K562 (cell line): ENCODE data around the gene DCUN1D2. TPM values are rescaled to one million over a fixed set of nuclear protein-coding genes. Genes with fewer than 3 reads are reported as not detected.

Experiments used
- BHLHE40 ChIP-seq: IDR thresholded peaks from 2 replicates; pipeline ENCODE4 v1.6.1; 2011; ENCODE audit warnings: low read length, improper control_type of control experiment
- CAMTA2 ChIP-seq: fragments of 250-450 bp; sonication (Bioruptor Pico); conservative IDR thresholded peaks from 2 replicates; pipeline ENCODE4 v1.5.1; 2022
- CCAR2 ChIP-seq: fragments of 200-400 bp; formaldehyde crosslinking; IDR thresholded peaks from 2 replicates; pipeline ENCODE4 v1.6.1; 2017; ENCODE audit warnings: mild to moderate bottlenecking, low read depth, low read length
- DACH1 ChIP-seq: fragments of 450-650 bp; IDR thresholded peaks from 2 replicates; pipeline ENCODE4 v1.6.1; 2018; ENCODE audit not compliant: partially characterized antibody
- ETV1 ChIP-seq: fragments of 450-650 bp; conservative IDR thresholded peaks from 2 replicates; pipeline ENCODE4 v1.6.1; 2016; ENCODE audit warnings: missing genetic modification characterization, control low read depth, low read depth, missing compliant biosample characterization
- FOXA3 ChIP-seq, 2 experiments: fragments of 450-650 bp in 1 of 2; sonication (generic) in 1 of 2; formaldehyde crosslinking; IDR thresholded peaks in 1 of 2; conservative IDR thresholded peaks in 1 of 2; 2 replicates each; pipeline versions ENCODE4 v1.4.0 to v1.8.0; 2020 to 2022; ENCODE audit warnings: mild to moderate bottlenecking in 2 of 2, missing genetic modification reagents in 1 of 2
- HDAC2 ChIP-seq: fragments of 450-650 bp; IDR thresholded peaks from 2 replicates; pipeline ENCODE4 v1.6.1; 2016; ENCODE audit warnings: mild to moderate bottlenecking
- KAT7 ChIP-seq: sonication (generic); formaldehyde crosslinking; IDR thresholded peaks from 2 replicates; pipeline ENCODE4 v1.8.0; 2022; ENCODE audit warnings: missing genetic modification reagents, mild to moderate bottlenecking, borderline replicate concordance
- MYC ChIP-seq, 2 experiments: fragments of 250-450 bp in 1 of 2; sonication (Bioruptor Pico) in 1 of 2; IDR thresholded peaks; 2 replicates each; pipeline versions ENCODE4 v1.5.1 to v1.6.1; 2012 to 2021; ENCODE audit warnings: low read depth in 2 of 2, borderline replicate concordance in 1 of 2, improper control_type of control experiment in 1 of 2, low read length in 1 of 2, mild to moderate bottlenecking in 1 of 2, moderate library complexity in 1 of 2
- PCBP1 ChIP-seq: fragments of 200-400 bp; formaldehyde crosslinking; IDR thresholded peaks from 2 replicates; pipeline ENCODE4 v1.6.1; 2018; ENCODE audit warnings: mild to moderate bottlenecking, low read depth, low read length; ENCODE audit not compliant: poor library complexity, severe bottlenecking
- PREB ChIP-seq: sonication (generic); formaldehyde crosslinking; IDR thresholded peaks from 2 replicates; pipeline ENCODE4 v1.8.1; 2023; ENCODE audit warnings: mild to moderate bottlenecking, missing genetic modification reagents
- RB1 ChIP-seq: fragments of 450-650 bp; IDR thresholded peaks from 2 replicates; pipeline ENCODE4 v1.6.1; 2017; ENCODE audit warnings: low read depth, mild to moderate bottlenecking
- RBFOX2 ChIP-seq: fragments of 200-400 bp; formaldehyde crosslinking; IDR thresholded peaks from 2 replicates; pipeline ENCODE4 v1.6.1; 2017; ENCODE audit warnings: low read depth, mild to moderate bottlenecking, low read length, moderate library complexity
- RBM22 ChIP-seq: fragments of 200-400 bp; formaldehyde crosslinking; IDR thresholded peaks from 2 replicates; pipeline ENCODE4 v1.6.1; 2018; ENCODE audit warnings: low read length, low read depth; ENCODE audit not compliant: poor library complexity, severe bottlenecking
- STAT5A ChIP-seq: IDR thresholded peaks from 2 replicates; pipeline ENCODE4 v1.6.1; 2012; ENCODE audit warnings: low read length, inconsistent platforms, borderline replicate concordance
- TAF9B ChIP-seq: fragments of 450-650 bp; IDR thresholded peaks from 2 replicates; pipeline ENCODE4 v1.6.1; 2018; ENCODE audit warnings: mild to moderate bottlenecking; ENCODE audit not compliant: partially characterized antibody
- ZNF212 ChIP-seq: fragments of 450-650 bp; formaldehyde crosslinking; IDR thresholded peaks from 2 replicates; pipeline ENCODE4 v1.4.0; 2020; ENCODE audit warnings: mild to moderate bottlenecking
- polyA plus RNA-seq, 8 experiments: library from polyadenylated mRNA; depleted of rRNA in 4 of 8; stranded (reverse) in 5 of 8; unstranded in 3 of 8; fragments of >200 nt; fragmentation: Nextera tagmentation in 2 of 8; fragmentation: Illumina TruSeq in 1 of 8; extraction: Ambion mirVana in 2 of 8; extraction: Trizol in 1 of 8; gene quantifications; 2 replicates each; pipeline versions ENCODE4 v1.2.1 to v1.2.3, GENCODE V29; 2011 to 2014; ENCODE audit warnings: inconsistent platforms in 1 of 8, missing spikeins in 1 of 8
- total RNA-seq, 7 experiments: library from RNA; depleted of rRNA in 6 of 7; stranded (reverse); fragments of >200 nt in 6 of 7; fragmentation: Illumina TruSeq in 2 of 7; extraction: Trizol in 2 of 7; gene quantifications; 2 replicates each; pipeline versions ENCODE4 v1.2.1 to v1.2.3, GENCODE V29; 2011 to 2021; ENCODE audit warnings: low replicate concordance in 1 of 7
- TF ChIP-seq, protein P1 (sequence below): fragments of 450-650 bp; IDR thresholded peaks from 2 replicates; pipeline ENCODE4 v1.6.1; 2016; ENCODE audit warnings: missing biosample characterization, missing genetic modification characterization
- TF ChIP-seq, protein P2 (sequence below): sonication (generic); formaldehyde crosslinking; IDR thresholded peaks from 2 replicates; pipeline ENCODE4 v1.9.0; 2022; ENCODE audit warnings: mild to moderate bottlenecking, missing genetic modification reagents
- TF ChIP-seq, protein P3 (sequence below): fragments of 250-450 bp; sonication (Bioruptor Pico); IDR thresholded peaks from 2 replicates; pipeline ENCODE4 v1.5.0; 2020; ENCODE audit warnings: mild to moderate bottlenecking
- TF ChIP-seq, protein P4 (sequence below): fragments of 200-400 bp; formaldehyde crosslinking; IDR thresholded peaks from 2 replicates; pipeline ENCODE4 v1.6.1; 2017; ENCODE audit warnings: mild to moderate bottlenecking, low read depth, low read length, moderate library complexity

Gene DCUN1D2
- total and polyA plus RNA-seq, 9 of the 15 experiments (the other 6 are each of a cell fraction or from before 2014, with no cell fraction given), result 2.1 to 16.8 (median 11.1) TPM

DNA sequence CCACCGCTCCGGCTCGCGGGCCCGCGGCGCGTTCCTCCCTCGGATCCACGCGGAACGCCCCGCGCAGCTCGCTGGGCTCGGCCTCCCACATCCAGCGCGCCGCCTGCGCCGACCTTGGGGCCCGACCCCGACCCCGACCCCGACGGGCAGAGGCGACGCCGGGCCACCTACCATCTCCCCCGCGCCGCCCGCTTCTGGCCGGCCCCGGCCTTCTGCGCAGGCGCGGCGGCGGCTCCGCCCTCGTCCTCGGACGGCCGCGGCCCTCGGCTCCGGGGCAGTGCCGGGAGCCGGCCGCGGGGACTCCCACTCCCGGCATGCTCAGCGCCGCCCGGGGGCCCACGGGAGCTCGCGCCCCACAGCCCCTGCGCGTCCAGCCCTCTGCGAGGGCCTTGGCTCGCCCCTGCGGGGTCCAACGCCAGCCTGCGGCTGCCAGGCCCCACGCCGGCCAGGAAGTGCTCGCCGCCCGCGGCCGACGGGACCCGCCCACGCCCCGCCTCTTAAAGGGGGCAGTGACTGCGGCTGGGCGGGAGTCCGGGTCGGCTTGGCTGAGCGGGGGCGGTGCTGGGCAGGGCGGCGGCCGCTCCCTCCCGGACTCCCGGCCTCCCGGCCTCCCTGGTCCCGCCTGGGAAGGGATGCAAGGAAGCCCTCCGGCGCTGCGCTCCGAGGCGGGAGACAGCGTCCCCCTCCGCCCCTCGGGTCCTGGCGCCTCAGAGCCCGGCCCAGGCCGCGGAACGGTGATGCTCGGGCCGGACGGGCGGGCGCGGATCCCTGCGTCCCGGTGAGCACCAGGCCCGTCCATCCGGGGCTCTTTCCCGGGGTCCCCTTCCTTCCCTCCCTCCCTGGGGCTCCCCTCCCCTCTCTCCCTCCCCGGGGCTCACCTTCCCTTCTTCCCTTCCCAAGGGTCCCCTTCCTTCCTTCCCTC is at the start of gene DCUN1D2 (continued):
- no peak for TF ChIP-seq PREB (CRISPR knock-in tag)
- TF ChIP-seq ZNF212 (CRISPR knock-in tag), result no peak
- TF ChIP-seq, protein P1, sequence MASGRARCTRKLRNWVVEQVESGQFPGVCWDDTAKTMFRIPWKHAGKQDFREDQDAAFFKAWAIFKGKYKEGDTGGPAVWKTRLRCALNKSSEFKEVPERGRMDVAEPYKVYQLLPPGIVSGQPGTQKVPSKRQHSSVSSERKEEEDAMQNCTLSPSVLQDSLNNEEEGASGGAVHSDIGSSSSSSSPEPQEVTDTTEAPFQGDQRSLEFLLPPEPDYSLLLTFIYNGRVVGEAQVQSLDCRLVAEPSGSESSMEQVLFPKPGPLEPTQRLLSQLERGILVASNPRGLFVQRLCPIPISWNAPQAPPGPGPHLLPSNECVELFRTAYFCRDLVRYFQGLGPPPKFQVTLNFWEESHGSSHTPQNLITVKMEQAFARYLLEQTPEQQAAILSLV, result no peak
- no peak for TF ChIP-seq HDAC2
- TF ChIP-seq STAT5A, result no peak
- no peak for TF ChIP-seq ETV1 (tag)
- TF ChIP-seq, protein P2, sequence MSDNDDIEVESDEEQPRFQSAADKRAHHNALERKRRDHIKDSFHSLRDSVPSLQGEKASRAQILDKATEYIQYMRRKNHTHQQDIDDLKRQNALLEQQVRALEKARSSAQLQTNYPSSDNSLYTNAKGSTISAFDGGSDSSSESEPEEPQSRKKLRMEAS (CRISPR knock-in tag), result peak; percentile 22; the same call in 1 of the 2 replicates
- TF ChIP-seq FOXA3 (CRISPR knock-in tag; conservative IDR thresholded peaks at IDR 0.05 in 1 of 2, IDR thresholded peaks at IDR 0.05 in 1 of 2), result no peak
- no peak; the same call in 1 of the 2 replicates for TF ChIP-seq KAT7 (CRISPR knock-in tag)
- no peak for TF ChIP-seq RBM22
- TF ChIP-seq RBFOX2, result peak; percentile 87
- TF ChIP-seq, protein P3, sequence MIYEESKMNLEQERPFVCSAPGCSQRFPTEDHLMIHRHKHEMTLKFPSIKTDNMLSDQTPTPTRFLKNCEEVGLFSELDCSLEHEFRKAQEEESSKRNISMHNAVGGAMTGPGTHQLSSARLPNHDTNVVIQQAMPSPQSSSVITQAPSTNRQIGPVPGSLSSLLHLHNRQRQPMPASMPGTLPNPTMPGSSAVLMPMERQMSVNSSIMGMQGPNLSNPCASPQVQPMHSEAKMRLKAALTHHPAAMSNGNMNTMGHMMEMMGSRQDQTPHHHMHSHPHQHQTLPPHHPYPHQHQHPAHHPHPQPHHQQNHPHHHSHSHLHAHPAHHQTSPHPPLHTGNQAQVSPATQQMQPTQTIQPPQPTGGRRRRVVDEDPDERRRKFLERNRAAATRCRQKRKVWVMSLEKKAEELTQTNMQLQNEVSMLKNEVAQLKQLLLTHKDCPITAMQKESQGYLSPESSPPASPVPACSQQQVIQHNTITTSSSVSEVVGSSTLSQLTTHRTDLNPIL (CRISPR knock-in tag), result no peak
- TF ChIP-seq, protein P4, sequence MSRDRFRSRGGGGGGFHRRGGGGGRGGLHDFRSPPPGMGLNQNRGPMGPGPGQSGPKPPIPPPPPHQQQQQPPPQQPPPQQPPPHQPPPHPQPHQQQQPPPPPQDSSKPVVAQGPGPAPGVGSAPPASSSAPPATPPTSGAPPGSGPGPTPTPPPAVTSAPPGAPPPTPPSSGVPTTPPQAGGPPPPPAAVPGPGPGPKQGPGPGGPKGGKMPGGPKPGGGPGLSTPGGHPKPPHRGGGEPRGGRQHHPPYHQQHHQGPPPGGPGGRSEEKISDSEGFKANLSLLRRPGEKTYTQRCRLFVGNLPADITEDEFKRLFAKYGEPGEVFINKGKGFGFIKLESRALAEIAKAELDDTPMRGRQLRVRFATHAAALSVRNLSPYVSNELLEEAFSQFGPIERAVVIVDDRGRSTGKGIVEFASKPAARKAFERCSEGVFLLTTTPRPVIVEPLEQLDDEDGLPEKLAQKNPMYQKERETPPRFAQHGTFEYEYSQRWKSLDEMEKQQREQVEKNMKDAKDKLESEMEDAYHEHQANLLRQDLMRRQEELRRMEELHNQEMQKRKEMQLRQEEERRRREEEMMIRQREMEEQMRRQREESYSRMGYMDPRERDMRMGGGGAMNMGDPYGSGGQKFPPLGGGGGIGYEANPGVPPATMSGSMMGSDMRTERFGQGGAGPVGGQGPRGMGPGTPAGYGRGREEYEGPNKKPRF, result no peak
- no peak for TF ChIP-seq CAMTA2 (CRISPR knock-in tag)
- no peak for TF ChIP-seq TAF9B
- TF ChIP-seq MYC (IDR thresholded peaks at IDR 0.05; ENCODE audit: low read depth, low read length), result no peak
- TF ChIP-seq MYC (CRISPR knock-in tag; IDR thresholded peaks at IDR 0.05; ENCODE audit: borderline replicate concordance, low read depth), result no peak
- peak; percentile 81 for TF ChIP-seq RB1
- no peak for TF ChIP-seq PCBP1
- no peak for TF ChIP-seq CCAR2
- no peak for TF ChIP-seq DACH1
- no peak for TF ChIP-seq BHLHE40
